GM23248 (cell line): ENCODE data around the gene CABP7. TPM values are rescaled to one million over a fixed set of nuclear protein-coding genes. Genes with fewer than 3 reads are reported as not detected.

Source experiments
- DNase-seq: peaks from one replicate; pipeline ENCODE4 v3.0.0-alpha.2; 2015
- H2AFZ ChIP-seq: fragments of 200-600 bp; sonication (generic); 2 replicates; pipeline ENCODE4 v1.6.1; 2016; ENCODE audit warnings: antibody characterized with exemption
- H3F3A ChIP-seq: fragments of 200-600 bp; sonication (generic); 2 replicates; pipeline ENCODE4 v1.6.1; 2016; ENCODE audit warnings: mild to moderate bottlenecking, antibody characterized with exemption, mixed run types; ENCODE audit not compliant: insufficient read depth
- H3K27ac ChIP-seq: fragments of 200-600 bp; sonication (generic); 2 replicates; pipeline ENCODE4 v1.5.1; 2016; ENCODE audit warnings: mild to moderate bottlenecking
- H3K27me3 ChIP-seq: fragments of 200-600 bp; sonication (generic); replicated peaks from 2 replicates; pipeline ENCODE4 v1.6.1; 2016; ENCODE audit warnings: mild to moderate bottlenecking; ENCODE audit not compliant: insufficient read depth
- H3K36me3 ChIP-seq: fragments of 200-600 bp; sonication (generic); 2 replicates; pipeline ENCODE4 v1.6.1; 2016; ENCODE audit warnings: low read depth, mild to moderate bottlenecking
- H3K4me1 ChIP-seq: fragments of 200-600 bp; sonication (generic); 2 replicates; pipeline ENCODE4 v1.6.1; 2016; ENCODE audit warnings: mild to moderate bottlenecking; ENCODE audit not compliant: insufficient read depth
- H3K4me2 ChIP-seq: fragments of 200-600 bp; sonication (generic); one replicate; pipeline ENCODE4 v1.6.1; 2016; ENCODE audit warnings: mild to moderate bottlenecking; ENCODE audit not compliant: unreplicated experiment
- H3K4me3 ChIP-seq: fragments of 200-600 bp; sonication (generic); 2 replicates; pipeline ENCODE4 v1.5.1; 2016; ENCODE audit warnings: mild to moderate bottlenecking
- H3K79me2 ChIP-seq: fragments of 200-600 bp; sonication (generic); 2 replicates; pipeline ENCODE4 v1.6.1; 2016; ENCODE audit warnings: mild to moderate bottlenecking; ENCODE audit not compliant: insufficient read depth
- H3K9ac ChIP-seq: fragments of 200-600 bp; sonication (generic); 2 replicates; pipeline ENCODE4 v1.6.1; 2016; ENCODE audit warnings: mild to moderate bottlenecking
- H3K9me2 ChIP-seq: fragments of 200-600 bp; sonication (generic); 2 replicates; pipeline ENCODE4 v1.6.1; 2016; ENCODE audit warnings: mixed run types, mild to moderate bottlenecking, moderate library complexity; ENCODE audit not compliant: insufficient read depth
- H3K9me3 ChIP-seq: fragments of 200-600 bp; sonication (generic); one replicate; pipeline ENCODE4 v1.6.1; 2017; ENCODE audit warnings: low read depth
- H4K20me1 ChIP-seq: fragments of 200-600 bp; sonication (generic); 2 replicates; pipeline ENCODE4 v1.6.0; 2016; ENCODE audit not compliant: insufficient read depth
- EZH2 ChIP-seq: fragments of 200-600 bp; sonication (generic); IDR thresholded peaks from 2 replicates; pipeline ENCODE4 v1.6.1; 2018; ENCODE audit warnings: antibody characterized with exemption, mild to moderate bottlenecking; ENCODE audit not compliant: insufficient read depth, poor library complexity, severe bottlenecking
- EZH2phosphoT487 ChIP-seq: fragments of 200-600 bp; sonication (generic); IDR thresholded peaks from 2 replicates; pipeline ENCODE4 v1.6.1; 2018; ENCODE audit warnings: antibody characterized with exemption, moderate library complexity, mild to moderate bottlenecking, low read depth; ENCODE audit not compliant: insufficient read depth
- WGBS, 2 experiments: methylation state at CpG; one replicate each; pipeline ENCODE4 v1.1.6; 2015 to 2017; ENCODE audit warnings: low lambda C conversion rate in 2 of 2, low coverage in 1 of 2; ENCODE audit errors: missing lambda C conversion rate in 2 of 2; 5-methylcytosine and 5-hydroxymethylcytosine counted together
- in situ Hi-C: fragments of 300-500 bp; cut with MboI; formaldehyde crosslinking; loops from 2 replicates; pipeline ENCODE4 v1.15.0; 2020
- polyA plus RNA-seq: library from polyadenylated mRNA; unstranded; fragments of >200 nt; fragmentation: Nextera tagmentation; extraction: Ambion mirVana; gene quantifications from 2 replicates; pipeline ENCODE4 v1.2.1, GENCODE V29; 2016
- total RNA-seq: library from RNA; depleted of rRNA; stranded (reverse); fragments of >200 nt; shearing (Covaris generic); gene quantifications from 2 replicates; pipeline ENCODE4 v1.2.3, GENCODE V29; 2014

The CABP7 gene
- total and polyA plus RNA-seq, 2 experiments from 2014 or later, result 0.08 TPM; not detected in 1

- H3K4me3 ChIP-seq, result no peak overlapping the region
- in situ Hi-C loops, result no loop called here
- no peaks in the 10 kb centered on the region for H3K36me3 ChIP-seq
- no peaks in the 10 kb centered on the region for H3K79me2 ChIP-seq
- H3K9ac ChIP-seq, result no peak overlapping the region
- DNase-seq, result peak; percentile 57
- no peak overlapping the region for H3K4me2 ChIP-seq
- H3K4me1 ChIP-seq, result no peaks in the 10 kb centered on the region; the same call in 1 of the 2 replicates
- WGBS, 2 experiments, result 91 to 95% methylated on average over 9 of the region's 9 CpGs
- H3K27ac ChIP-seq, result no peak overlapping the region
- no peaks in the 10 kb centered on the region for H3K27me3 ChIP-seq
- no peaks in the 10 kb centered on the region; the same call in 1 of the 2 replicates for H4K20me1 ChIP-seq
- no peak overlapping the region for H2AFZ ChIP-seq
- no peaks in the 10 kb centered on the region for H3K9me2 ChIP-seq
- no peaks in the 10 kb centered on the region for H3K9me3 ChIP-seq
- TF ChIP-seq EZH2 (no peak), EZH2phosphoT487 (no peak)
- H3F3A ChIP-seq, result no peaks in the 10 kb centered on the region
These were observed 28.6 kb downstream of the CABP7 start for GRCh38 chr22:29748248-29748893.

GRCh38 chr22:29750029-29750428 is 30.2 kb downstream of the CABP7 start:
- H3K4me3 ChIP-seq, result no peak overlapping the region
- no peak for DNase-seq
- no peaks in the 10 kb centered on the region; the same call in 1 of the 2 replicates for H4K20me1 ChIP-seq
- no peaks in the 10 kb centered on the region for H3K9me3 ChIP-seq
- no peak overlapping the region for H2AFZ ChIP-seq
- no peaks in the 10 kb centered on the region for H3K79me2 ChIP-seq
- TF ChIP-seq EZH2 (no peak), EZH2phosphoT487 (no peak)
- WGBS, 2 experiments, result 94 to 96% methylated on average over 3 of the region's 3 CpGs
- no peaks in the 10 kb centered on the region for H3K27me3 ChIP-seq
- H3K36me3 ChIP-seq, result no peaks in the 10 kb centered on the region
- no peak overlapping the region for H3K9ac ChIP-seq
- H3F3A ChIP-seq, result no peaks in the 10 kb centered on the region
- H3K4me1 ChIP-seq, result no peaks in the 10 kb centered on the region; the same call in 1 of the 2 replicates
- in situ Hi-C loops, result no loop called here
- no peak overlapping the region for H3K27ac ChIP-seq
- H3K9me2 ChIP-seq, result no peaks in the 10 kb centered on the region
- H3K4me2 ChIP-seq, result no peak overlapping the region

- in situ Hi-C loops, result no loop called here
- DNase-seq, result no peak
These were observed 31.0 kb downstream of the CABP7 start for GRCh38 chr22:29750559-29751538.

GRCh38 chr22:29751669-29752068 is 31.9 kb downstream of the CABP7 start:
- no peaks in the 10 kb centered on the region for H3K79me2 ChIP-seq
- in situ Hi-C loops, result no loop called here

More at GRCh38 chr22:29750559-29751538, 31.0 kb downstream of the CABP7 start:
- no peaks in the 10 kb centered on the region for H3K9me3 ChIP-seq
- no peaks in the 10 kb centered on the region for H3K4me1 ChIP-seq
- 90 to 93% methylated on average over 11 of the region's 11 CpGs for WGBS, 2 experiments
- H3K4me3 ChIP-seq, result no peak overlapping the region
- H2AFZ ChIP-seq, result no peak overlapping the region
- no peaks in the 10 kb centered on the region for H3K9me2 ChIP-seq
- no peaks in the 10 kb centered on the region for H3K27me3 ChIP-seq
- H3F3A ChIP-seq, result no peaks in the 10 kb centered on the region
- no peaks in the 10 kb centered on the region for H3K79me2 ChIP-seq
- no peak overlapping the region for H3K9ac ChIP-seq
- no peak overlapping the region for H3K27ac ChIP-seq
- TF ChIP-seq EZH2 (no peak), EZH2phosphoT487 (no peak)
- H3K36me3 ChIP-seq, result no peaks in the 10 kb centered on the region
- H3K4me2 ChIP-seq, result no peak overlapping the region
- no peaks in the 10 kb centered on the region; the same call in 1 of the 2 replicates for H4K20me1 ChIP-seq

More at GRCh38 chr22:29751669-29752068, 31.9 kb downstream of the CABP7 start:
- Histone ChIP-seq H3K9me2 (no peaks in the 10 kb centered on the region), H3K9ac (no peak overlapping the region), H3K4me3 (no peak overlapping the region), H3F3A (no peaks in the 10 kb centered on the region), H3K27me3 (no peaks in the 10 kb centered on the region), H3K27ac (no peak overlapping the region), H3K9me3 (no peaks in the 10 kb centered on the region), H3K4me1 (no peaks in the 10 kb centered on the region), H3K36me3 (no peaks in the 10 kb centered on the region), H3K4me2 (no peak overlapping the region), H4K20me1 (no peaks in the 10 kb centered on the region; the same call in 1 of the 2 replicates), H2AFZ (no peak overlapping the region)
- 94 to 95% methylated on average over 2 of the region's 2 CpGs for whole genome bisulfite sequencing, 2 experiments
- no peak for TF ChIP-seq EZH2
- TF ChIP-seq EZH2phosphoT487, result no peak
- DNase-seq, result no peak
